AG04449 (cell line): Measurements from ENCODE around the gene ABCG1.

Source experiments
- CTCF ChIA-PET: fragments of 350-600 bp; formaldehyde crosslinking; extraction: SDS; loops from one replicate; lab custom pipeline; 2021; ENCODE audit warnings: antibody characterized with exemption; lab: Yijun Ruan, JAX
- POLR2A ChIA-PET: fragments of 400-600, 350-600 bp; formaldehyde crosslinking; extraction: SDS; loops from one replicate; lab custom pipeline; 2020; ENCODE audit warnings: antibody characterized with exemption, inconsistent platforms; lab: Yijun Ruan, JAX
- DNase-seq: peaks from one replicate; pipeline ENCODE4 v3.0.0-alpha.2; 2010; ENCODE audit warnings: low read depth, low spot score
- H3K4me3 ChIP-seq: 2 replicates; pipeline ENCODE4 v1.5.1; 2011; ENCODE audit warnings: low read depth, mild to moderate bottlenecking, control low read depth, low read length
- CTCF ChIP-seq: IDR thresholded peaks from one replicate; pipeline ENCODE4 v1.5.1; 2011; ENCODE audit warnings: mild to moderate bottlenecking, moderate library complexity, low read length, control low read depth, inconsistent platforms; ENCODE audit not compliant: insufficient read depth; ENCODE audit errors: missing control alignments

The ABCG1 gene

GRCh38 chr21:42203321-42203720, 15.6 kb upstream of the ABCG1 start:
- CTCF ChIA-PET: no interaction called here
- no peak for TF ChIP-seq CTCF

GRCh38 chr21:42203936-42204335, 15.0 kb upstream of the ABCG1 start:
- no peak for TF ChIP-seq CTCF
- ChIA-PET CTCF (no interaction called here), POLR2A (no interaction called here)
- no peak for DNase-seq
- H3K4me3 ChIP-seq: no peak overlapping the region

More at GRCh38 chr21:42203321-42203720, 15.6 kb upstream of the ABCG1 start:
- H3K4me3 ChIP-seq: no peak overlapping the region
- POLR2A ChIA-PET: no interaction called here
- DNase-seq: no peak

GRCh38 chr21:42207426-42207825, 11.5 kb upstream of the ABCG1 start:
- DNase-seq: no peak
- POLR2A ChIA-PET: interaction anchor here (0.7 kb wide), 1 partner anchor 141 kb away, joined by 3 read pairs; no protein-coding TSS in a partner anchor
- CTCF ChIA-PET: no interaction called here
- TF ChIP-seq CTCF: no peak
- no peak overlapping the region for H3K4me3 ChIP-seq

- no peak overlapping the region for H3K4me3 ChIP-seq
- DNase-seq: no peak
- ChIA-PET POLR2A (interaction anchor here (0.7 kb wide), 1 partner anchor 142 kb away, joined by 3 read pairs; no protein-coding TSS in a partner anchor), CTCF (interaction anchor here (0.7 kb wide), 1 partner anchor 204 kb away, joined by 4 read pairs; no protein-coding TSS in a partner anchor)
- TF ChIP-seq CTCF: no peak
Observed at GRCh38 chr21:42208036-42208435, 10.9 kb upstream of the ABCG1 start.

GRCh38 chr21:42208801-42209490, 10.0 kb upstream of the ABCG1 start:
- no peak for TF ChIP-seq CTCF
- POLR2A ChIA-PET: no interaction called here
- no peak overlapping the region for H3K4me3 ChIP-seq
- CTCF ChIA-PET: no interaction called here
- no peak for DNase-seq

GRCh38 chr21:42209801-42210479, 9.0 kb upstream of the ABCG1 start:
- POLR2A ChIA-PET: no interaction called here
- DNase-seq: no peak
- TF ChIP-seq CTCF: no peak
- H3K4me3 ChIP-seq: no peak overlapping the region
- CTCF ChIA-PET: interaction anchor here (1.0 kb wide), 1 partner anchor 11 kb away, joined by 4 read pairs; no protein-coding TSS in a partner anchor
